Smooth muscle cell (in vitro differentiated cells): ENCODE results near the gene ZNF804A. TPM values are rescaled to one million over a fixed set of nuclear protein-coding genes. Genes with fewer than 3 reads are reported as not detected.

Experiments used
- DNase-seq: peaks from one replicate; lab custom pipeline; 2025; ENCODE audit not compliant: unreplicated experiment; lab: John Stamatoyannopoulos, UW
- H2AFZ ChIP-seq: fragments of 200-600 bp; sonication (generic); 2 replicates; pipeline ENCODE4 v1.6.0; 2016; ENCODE audit warnings: antibody characterized with exemption, low read depth, mild to moderate bottlenecking
- H3F3A ChIP-seq: fragments of 200-600 bp; sonication (generic); 2 replicates; pipeline ENCODE4 v1.6.0; 2017; ENCODE audit warnings: antibody characterized with exemption, low read depth
- H3K27ac ChIP-seq: fragments of 200-600 bp; sonication (generic); 2 replicates; pipeline ENCODE4 v1.5.1; 2016; ENCODE audit warnings: low read depth, mild to moderate bottlenecking
- H3K27me3 ChIP-seq: fragments of 200-600 bp; sonication (generic); 2 replicates; pipeline ENCODE4 v1.6.1; 2016; ENCODE audit warnings: low read depth, mild to moderate bottlenecking
- H3K36me3 ChIP-seq: fragments of 200-600 bp; sonication (generic); 2 replicates; pipeline ENCODE4 v1.5.1; 2016; ENCODE audit warnings: low read depth
- H3K4me1 ChIP-seq: fragments of 200-600 bp; sonication (generic); 2 replicates; pipeline ENCODE4 v1.5.1; 2016; ENCODE audit warnings: low read depth
- H3K4me2 ChIP-seq: fragments of 200-600 bp; sonication (generic); 2 replicates; pipeline ENCODE4 v1.6.0; 2016; ENCODE audit warnings: mild to moderate bottlenecking
- H3K4me3 ChIP-seq: fragments of 200-600 bp; sonication (generic); 2 replicates; pipeline ENCODE4 v1.5.1; 2016; ENCODE audit warnings: mild to moderate bottlenecking
- H3K79me2 ChIP-seq: fragments of 200-600 bp; sonication (generic); 2 replicates; pipeline ENCODE4 v1.6.0; 2016; ENCODE audit warnings: low read depth, mild to moderate bottlenecking
- H3K9ac ChIP-seq: fragments of 200-600 bp; sonication (generic); 2 replicates; pipeline ENCODE4 v1.6.0; 2016; ENCODE audit warnings: low read depth
- H3K9me3 ChIP-seq: fragments of 200-600 bp; sonication (generic); replicated peaks from 2 replicates; pipeline ENCODE4 v1.5.1; 2016; ENCODE audit warnings: low read depth
- H4K20me1 ChIP-seq: fragments of 200-600 bp; sonication (generic); 2 replicates; pipeline ENCODE4 v1.6.0; 2016; ENCODE audit warnings: low read depth
- WGBS: methylation state at CpG from one replicate; pipeline ENCODE4 v1.1.7; 2016; ENCODE audit warnings: low lambda C conversion rate; 5-methylcytosine and 5-hydroxymethylcytosine counted together
- polyA plus RNA-seq: library from polyadenylated mRNA; unstranded; fragments of >200 nt; fragmentation: Nextera tagmentation; extraction: Ambion mirVana; gene quantifications from 2 replicates; pipeline ENCODE4 v1.2.1, GENCODE V29; 2016
- total RNA-seq: library from RNA; depleted of rRNA; stranded (reverse); fragments of >200 nt; gene quantifications from 2 replicates; pipeline ENCODE4 v1.2.3, GENCODE V29; 2014
- TF ChIP-seq, protein P1 (sequence below): fragments of 200-600 bp; sonication (generic); IDR thresholded peaks from 2 replicates; pipeline ENCODE4 v1.5.1; 2017; ENCODE audit warnings: borderline replicate concordance, mild to moderate bottlenecking, antibody characterized with exemption; ENCODE audit not compliant: insufficient read depth, poor library complexity, severe bottlenecking

The ZNF804A gene
- total and polyA plus RNA-seq, 2 experiments from 2014 or later: 1.0 to 1.3 TPM

DNA sequence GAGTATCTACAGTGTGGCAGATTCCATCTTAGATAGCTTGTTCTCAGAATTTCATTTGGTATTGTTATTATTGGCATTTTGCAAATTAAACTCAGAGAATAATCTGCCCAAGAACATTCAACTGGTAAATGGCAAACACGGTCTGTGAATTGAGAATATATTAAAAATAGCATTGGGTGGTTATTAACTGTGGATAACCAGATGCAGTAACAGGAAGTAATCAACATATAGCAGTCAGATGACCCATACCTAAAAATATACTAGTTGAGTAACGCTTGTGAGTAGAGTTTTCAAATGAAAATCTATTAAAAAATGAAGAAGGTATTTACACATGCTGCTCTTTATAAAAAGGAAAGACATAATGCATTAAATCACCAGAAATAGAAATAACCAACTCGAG lies 129.5 kb downstream of the ZNF804A start:
- WGBS: 92% methylated on average over 3 of the region's 3 CpGs
- H3K27ac ChIP-seq: no peak overlapping the region
- no peaks in the 10 kb centered on the region for H3K4me1 ChIP-seq
- H3K4me3 ChIP-seq: no peak overlapping the region
- H3K36me3 ChIP-seq: no peaks in the 10 kb centered on the region
- no peaks in the 10 kb centered on the region for H3K27me3 ChIP-seq
- H3K9me3 ChIP-seq: no peaks in the 10 kb centered on the region
- no peak overlapping the region for H3K4me2 ChIP-seq
- TF ChIP-seq, protein P1, sequence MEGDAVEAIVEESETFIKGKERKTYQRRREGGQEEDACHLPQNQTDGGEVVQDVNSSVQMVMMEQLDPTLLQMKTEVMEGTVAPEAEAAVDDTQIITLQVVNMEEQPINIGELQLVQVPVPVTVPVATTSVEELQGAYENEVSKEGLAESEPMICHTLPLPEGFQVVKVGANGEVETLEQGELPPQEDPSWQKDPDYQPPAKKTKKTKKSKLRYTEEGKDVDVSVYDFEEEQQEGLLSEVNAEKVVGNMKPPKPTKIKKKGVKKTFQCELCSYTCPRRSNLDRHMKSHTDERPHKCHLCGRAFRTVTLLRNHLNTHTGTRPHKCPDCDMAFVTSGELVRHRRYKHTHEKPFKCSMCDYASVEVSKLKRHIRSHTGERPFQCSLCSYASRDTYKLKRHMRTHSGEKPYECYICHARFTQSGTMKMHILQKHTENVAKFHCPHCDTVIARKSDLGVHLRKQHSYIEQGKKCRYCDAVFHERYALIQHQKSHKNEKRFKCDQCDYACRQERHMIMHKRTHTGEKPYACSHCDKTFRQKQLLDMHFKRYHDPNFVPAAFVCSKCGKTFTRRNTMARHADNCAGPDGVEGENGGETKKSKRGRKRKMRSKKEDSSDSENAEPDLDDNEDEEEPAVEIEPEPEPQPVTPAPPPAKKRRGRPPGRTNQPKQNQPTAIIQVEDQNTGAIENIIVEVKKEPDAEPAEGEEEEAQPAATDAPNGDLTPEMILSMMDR: no peak
- DNase-seq: no peak
- no peak overlapping the region for H3K9ac ChIP-seq
- H2AFZ ChIP-seq: no peak overlapping the region
- no peaks in the 10 kb centered on the region for H4K20me1 ChIP-seq
- no peaks in the 10 kb centered on the region for H3K79me2 ChIP-seq
- no peaks in the 10 kb centered on the region for H3F3A ChIP-seq

DNA sequence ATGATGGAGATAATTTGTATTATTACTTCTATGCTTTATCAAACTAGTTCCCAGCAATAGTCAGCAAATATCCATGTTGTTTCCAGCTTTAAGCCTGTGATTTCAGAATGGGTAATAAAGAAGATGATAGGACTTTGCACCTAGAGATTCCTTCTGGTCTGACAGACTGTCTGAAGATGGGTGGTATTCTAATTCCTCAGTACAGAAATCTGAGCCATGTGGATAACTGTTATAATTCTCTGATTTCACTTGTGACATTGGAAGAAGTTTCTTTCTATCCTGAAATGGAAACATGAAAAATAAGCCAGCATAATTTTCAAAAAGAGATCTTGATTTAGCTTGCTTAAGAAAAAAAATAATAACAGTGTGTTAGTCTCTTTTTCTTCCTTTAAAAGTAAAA lies 130.1 kb downstream of the ZNF804A start:
- H3K79me2 ChIP-seq: no peaks in the 10 kb centered on the region
- no peak overlapping the region for H3K9ac ChIP-seq
- H3F3A ChIP-seq: no peaks in the 10 kb centered on the region
- no peaks in the 10 kb centered on the region for H3K4me1 ChIP-seq
- no peak for DNase-seq
- no peak overlapping the region for H3K27ac ChIP-seq
- TF ChIP-seq, protein P1: no peak
- H3K4me3 ChIP-seq: no peak overlapping the region
- H4K20me1 ChIP-seq: no peaks in the 10 kb centered on the region
- H3K4me2 ChIP-seq: no peak overlapping the region
- no peaks in the 10 kb centered on the region for H3K27me3 ChIP-seq
- no peaks in the 10 kb centered on the region for H3K36me3 ChIP-seq
- H2AFZ ChIP-seq: no peak overlapping the region
- no peaks in the 10 kb centered on the region for H3K9me3 ChIP-seq

DNA sequence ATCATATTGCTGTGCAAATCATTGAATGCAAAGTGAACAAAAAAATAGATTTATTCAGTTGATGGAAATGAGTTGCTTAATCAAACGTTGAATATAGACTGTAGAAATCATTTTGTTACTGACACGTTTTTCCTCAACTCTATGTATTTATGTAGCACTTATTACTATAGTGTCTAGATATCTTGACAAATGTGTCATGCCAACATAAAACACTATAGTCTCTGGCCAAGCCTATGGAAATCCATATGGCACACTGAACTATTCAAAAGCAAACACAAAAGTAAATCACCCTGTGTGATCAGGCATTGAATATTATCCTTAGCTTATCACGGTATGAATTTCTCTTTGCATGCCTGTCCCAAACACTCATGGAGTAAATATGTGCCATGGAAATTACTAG lies 131.3 kb downstream of the ZNF804A start:
- DNase-seq: no peak
- no peaks in the 10 kb centered on the region for H3K36me3 ChIP-seq
- H3K9me3 ChIP-seq: no peaks in the 10 kb centered on the region
- no peak overlapping the region for H3K27ac ChIP-seq
- H3K4me2 ChIP-seq: no peak overlapping the region
- no peaks in the 10 kb centered on the region for H4K20me1 ChIP-seq
- H3K79me2 ChIP-seq: no peaks in the 10 kb centered on the region
- peaks cover 5% of the 10 kb centered on the region for H3K4me1 ChIP-seq
- no peaks in the 10 kb centered on the region for H3F3A ChIP-seq
- no peak overlapping the region for H3K4me3 ChIP-seq
- no peak overlapping the region for H2AFZ ChIP-seq
- TF ChIP-seq, protein P1: no peak
- no peak overlapping the region for H3K9ac ChIP-seq
- H3K27me3 ChIP-seq: no peaks in the 10 kb centered on the region
- WGBS: 70% methylated on average over 3 of the region's 3 CpGs

DNA sequence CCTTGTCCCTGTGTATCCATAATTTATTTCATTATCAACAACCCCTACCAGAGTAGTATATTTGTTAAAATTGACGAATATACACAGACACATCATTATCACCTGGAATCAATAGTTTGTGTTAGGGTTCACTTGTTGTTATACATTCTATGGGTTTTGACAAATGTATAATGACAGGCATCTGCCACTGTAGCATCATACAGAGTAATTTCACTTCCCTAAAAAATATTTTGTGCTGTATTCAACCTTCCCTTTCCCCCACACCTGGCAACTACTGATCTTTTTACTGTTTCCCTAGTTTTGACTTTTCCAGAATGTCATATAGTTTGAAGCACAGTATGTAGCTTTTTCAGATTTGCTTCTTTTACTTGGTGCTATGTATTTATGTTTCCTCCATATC lies 132.0 kb downstream of the ZNF804A start:
- peaks cover 5% of the 10 kb centered on the region for H3K4me1 ChIP-seq
- no peak overlapping the region for H2AFZ ChIP-seq
- H3K9me3 ChIP-seq: no peaks in the 10 kb centered on the region
- H3K4me2 ChIP-seq: no peak overlapping the region
- TF ChIP-seq, protein P1: no peak
- no peaks in the 10 kb centered on the region for H3F3A ChIP-seq
- no peaks in the 10 kb centered on the region for H3K79me2 ChIP-seq
- H3K36me3 ChIP-seq: no peaks in the 10 kb centered on the region
- WGBS: 100% methylated on average over 1 of the region's 1 CpG
- H3K27ac ChIP-seq: no peak overlapping the region
- H3K4me3 ChIP-seq: no peak overlapping the region
- no peak overlapping the region for H3K9ac ChIP-seq
- H4K20me1 ChIP-seq: no peaks in the 10 kb centered on the region
- no peak for DNase-seq
- no peaks in the 10 kb centered on the region for H3K27me3 ChIP-seq
